GM12875 (cell line): Measurements from ENCODE around the gene PERCC1.

Experiments
- H3K4me3 ChIP-seq: one replicate; pipeline ENCODE4 v1.5.1; 2011; ENCODE audit warnings: low read depth, low read length, control low read depth
- TF ChIP-seq, protein P1 (sequence below): IDR thresholded peaks from 2 replicates; pipeline ENCODE4 v1.5.1; 2011; ENCODE audit warnings: low read depth, mild to moderate bottlenecking, control low read depth, inconsistent platforms, low read length, moderate library complexity, borderline replicate concordance; ENCODE audit not compliant: insufficient read depth

Gene PERCC1

DNA sequence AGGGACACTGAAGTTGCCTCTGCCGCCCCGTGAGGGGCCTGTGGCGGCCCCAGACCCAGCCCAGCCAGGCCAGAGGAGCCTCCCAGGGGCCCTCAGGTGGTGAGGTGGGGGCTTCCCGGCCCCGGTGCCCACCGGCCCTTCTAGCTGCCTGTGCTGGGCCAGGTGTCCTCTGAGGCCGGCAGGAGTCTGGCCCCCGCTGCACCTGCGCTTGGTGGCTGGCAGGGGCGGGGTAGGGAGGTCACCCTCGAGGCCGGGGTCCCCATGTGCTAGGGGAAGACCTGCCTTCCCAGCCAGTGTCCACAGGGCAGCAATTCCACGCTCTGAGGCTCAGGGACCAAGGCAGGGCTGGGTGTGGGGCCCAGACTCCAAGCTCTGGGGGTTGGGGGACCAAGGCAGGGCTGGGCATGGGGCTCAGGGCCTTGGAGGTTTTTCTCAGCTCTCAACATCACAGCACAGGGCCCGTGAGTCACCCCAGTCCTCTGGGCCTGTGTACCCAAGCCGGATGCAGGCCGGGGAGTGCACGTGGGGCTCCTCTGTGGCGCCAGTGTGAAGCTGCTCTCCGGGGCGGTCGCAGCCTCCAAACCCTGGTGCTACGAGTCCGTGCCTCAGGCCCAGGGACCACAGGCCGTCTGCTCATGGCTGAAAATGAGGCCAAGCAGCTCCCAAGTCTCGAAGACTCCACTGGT is 14.8 kb downstream of the PERCC1 start:
- H3K4me3 ChIP-seq = no peak overlapping the region
- TF ChIP-seq, protein P1, sequence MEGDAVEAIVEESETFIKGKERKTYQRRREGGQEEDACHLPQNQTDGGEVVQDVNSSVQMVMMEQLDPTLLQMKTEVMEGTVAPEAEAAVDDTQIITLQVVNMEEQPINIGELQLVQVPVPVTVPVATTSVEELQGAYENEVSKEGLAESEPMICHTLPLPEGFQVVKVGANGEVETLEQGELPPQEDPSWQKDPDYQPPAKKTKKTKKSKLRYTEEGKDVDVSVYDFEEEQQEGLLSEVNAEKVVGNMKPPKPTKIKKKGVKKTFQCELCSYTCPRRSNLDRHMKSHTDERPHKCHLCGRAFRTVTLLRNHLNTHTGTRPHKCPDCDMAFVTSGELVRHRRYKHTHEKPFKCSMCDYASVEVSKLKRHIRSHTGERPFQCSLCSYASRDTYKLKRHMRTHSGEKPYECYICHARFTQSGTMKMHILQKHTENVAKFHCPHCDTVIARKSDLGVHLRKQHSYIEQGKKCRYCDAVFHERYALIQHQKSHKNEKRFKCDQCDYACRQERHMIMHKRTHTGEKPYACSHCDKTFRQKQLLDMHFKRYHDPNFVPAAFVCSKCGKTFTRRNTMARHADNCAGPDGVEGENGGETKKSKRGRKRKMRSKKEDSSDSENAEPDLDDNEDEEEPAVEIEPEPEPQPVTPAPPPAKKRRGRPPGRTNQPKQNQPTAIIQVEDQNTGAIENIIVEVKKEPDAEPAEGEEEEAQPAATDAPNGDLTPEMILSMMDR = no peak

DNA sequence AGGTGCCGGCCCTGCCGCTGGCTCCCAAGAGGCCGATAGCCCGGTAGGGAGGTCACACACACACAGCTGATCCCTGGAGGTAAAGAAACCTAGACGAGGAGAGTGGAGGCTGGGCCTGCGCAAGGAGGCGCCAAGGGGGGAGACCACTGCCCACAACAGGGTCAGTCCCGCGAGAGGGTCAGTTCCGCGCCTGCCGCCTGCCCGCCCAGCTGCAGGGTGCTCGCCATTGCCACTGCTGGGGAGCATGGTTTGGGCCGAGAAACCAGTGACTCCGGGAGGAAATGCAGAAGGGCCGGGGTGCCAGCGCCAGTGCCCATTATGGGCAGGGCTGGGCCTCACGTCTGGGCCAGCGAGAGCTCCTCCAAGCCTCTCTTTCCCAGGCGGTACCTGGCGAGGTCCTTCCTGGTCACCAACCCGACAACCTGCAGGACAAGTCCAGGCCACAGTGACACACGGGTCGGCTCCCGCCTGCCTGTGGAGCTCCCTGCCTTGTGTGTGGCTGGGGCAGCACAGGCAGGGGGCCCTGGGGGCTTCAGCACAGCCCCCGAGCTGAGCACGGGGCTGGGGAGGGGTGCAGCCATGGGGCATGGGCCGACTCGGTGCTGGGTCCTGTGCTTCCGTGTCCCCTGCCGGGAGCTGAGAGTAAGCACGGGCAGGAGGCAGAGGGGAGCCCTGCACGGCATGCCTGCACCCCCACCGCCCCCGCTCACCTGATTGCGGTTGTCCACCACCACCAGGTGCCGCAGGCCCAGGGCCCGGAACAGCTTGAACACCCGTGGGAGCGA is 15.6 kb downstream of the PERCC1 start:
- TF ChIP-seq, protein P1 = no peak
- H3K4me3 ChIP-seq = no peak overlapping the region

DNA sequence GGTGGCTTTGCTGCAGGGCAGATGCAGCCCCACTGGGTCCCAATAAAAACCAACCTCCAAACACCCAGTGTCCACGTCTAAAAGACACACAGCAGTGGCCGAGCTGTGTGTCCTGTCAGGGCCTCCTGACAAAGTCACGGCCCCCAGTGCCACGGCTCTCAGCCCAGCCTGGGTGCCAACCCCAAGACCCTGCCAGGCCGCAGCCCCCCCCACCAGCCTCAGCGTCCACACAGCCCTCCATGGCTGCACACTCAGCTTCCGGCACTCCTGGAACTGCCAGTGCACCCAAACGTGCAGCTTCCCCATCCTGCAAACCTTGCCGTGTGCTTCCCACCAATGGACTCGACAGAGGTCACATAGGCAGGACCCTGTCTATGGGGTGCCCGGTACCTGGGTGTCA is 17.1 kb downstream of the PERCC1 start:
- TF ChIP-seq, protein P1 = no peak

DNA sequence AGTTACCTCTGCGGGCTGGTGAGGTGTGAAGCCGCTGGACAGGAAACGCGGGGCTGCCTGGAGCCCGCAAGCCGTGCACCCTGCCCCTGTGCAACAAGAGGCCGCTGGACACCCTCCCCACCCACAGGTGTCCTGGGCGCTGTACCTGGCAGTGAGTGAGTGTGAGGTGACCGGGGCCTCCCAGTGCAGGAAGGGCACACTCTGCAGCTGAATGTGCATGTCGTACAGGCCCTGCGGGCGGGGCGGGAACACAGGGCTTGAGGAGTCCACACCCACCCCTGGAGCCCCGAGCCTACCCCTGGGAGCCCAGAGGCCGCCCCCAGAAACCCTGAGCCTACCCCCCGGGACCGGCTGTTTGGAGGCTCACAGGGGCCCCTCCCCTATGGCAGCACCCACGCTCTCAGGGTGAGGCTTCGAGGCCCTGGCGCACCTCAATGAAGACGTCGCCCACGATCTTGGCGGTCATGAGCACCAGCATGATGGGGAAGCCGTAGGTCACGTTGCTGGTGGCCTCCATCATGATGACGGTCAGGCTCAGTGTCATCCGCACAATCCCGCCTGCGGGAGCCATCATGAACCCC is 17.7 kb downstream of the PERCC1 start:
- H3K4me3 ChIP-seq = no peak overlapping the region
- TF ChIP-seq, protein P1 = no peak

More for the DNA sequence above, 17.1 kb downstream of the PERCC1 start:
- no peak overlapping the region for H3K4me3 ChIP-seq

DNA sequence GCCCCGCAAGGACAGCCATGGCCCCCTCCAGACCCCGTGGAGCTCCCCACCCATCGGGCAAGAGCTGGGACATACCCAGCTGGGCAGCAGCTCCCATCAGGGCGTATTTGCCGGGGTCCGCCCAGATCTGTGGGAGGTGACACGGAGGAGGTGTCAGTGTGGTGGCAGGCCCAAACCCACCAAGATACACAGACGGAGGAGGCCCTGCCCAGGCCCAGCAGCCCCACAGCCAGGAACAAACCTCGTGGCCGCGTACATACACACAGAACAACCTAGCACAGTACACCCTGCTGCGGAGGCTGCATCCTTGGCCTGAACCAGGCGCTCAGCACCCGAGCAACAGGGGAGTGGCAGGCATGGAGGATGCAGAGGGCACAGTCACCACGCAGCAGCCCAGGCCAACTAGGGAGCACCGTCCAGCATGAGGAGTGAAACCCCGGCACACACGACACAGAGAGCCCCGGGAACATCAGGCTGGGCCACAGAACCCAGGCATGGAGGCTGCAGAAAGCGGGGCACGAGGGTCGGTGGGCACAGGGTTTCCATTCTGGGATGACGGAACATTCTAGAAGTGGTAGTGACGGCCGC is 18.4 kb downstream of the PERCC1 start:
- TF ChIP-seq, protein P1 = no peak
- H3K4me3 ChIP-seq = no peak overlapping the region

DNA sequence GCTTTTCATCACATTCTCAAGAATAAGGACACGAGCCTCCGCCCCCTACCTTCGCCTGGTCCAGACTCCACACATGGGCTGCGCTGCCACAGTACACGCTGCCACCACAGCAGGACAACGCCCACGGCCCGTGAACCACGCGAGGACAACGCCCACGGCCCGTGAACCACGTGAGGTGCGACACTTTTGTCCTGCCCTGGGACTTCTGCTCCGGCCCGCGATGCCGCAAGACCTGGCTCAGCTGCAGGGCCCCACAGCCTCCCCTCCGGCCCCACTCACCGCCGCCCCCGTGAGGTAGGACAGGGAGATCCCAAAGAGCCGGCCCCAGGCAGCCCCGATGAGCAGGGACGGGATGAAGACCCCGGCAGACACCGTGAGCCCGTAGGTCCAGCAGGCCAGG is 19.3 kb downstream of the PERCC1 start:
- no peak overlapping the region for H3K4me3 ChIP-seq
- TF ChIP-seq, protein P1 = no peak
